Measurements from ENCODE around the gene ACLY.

DNA sequence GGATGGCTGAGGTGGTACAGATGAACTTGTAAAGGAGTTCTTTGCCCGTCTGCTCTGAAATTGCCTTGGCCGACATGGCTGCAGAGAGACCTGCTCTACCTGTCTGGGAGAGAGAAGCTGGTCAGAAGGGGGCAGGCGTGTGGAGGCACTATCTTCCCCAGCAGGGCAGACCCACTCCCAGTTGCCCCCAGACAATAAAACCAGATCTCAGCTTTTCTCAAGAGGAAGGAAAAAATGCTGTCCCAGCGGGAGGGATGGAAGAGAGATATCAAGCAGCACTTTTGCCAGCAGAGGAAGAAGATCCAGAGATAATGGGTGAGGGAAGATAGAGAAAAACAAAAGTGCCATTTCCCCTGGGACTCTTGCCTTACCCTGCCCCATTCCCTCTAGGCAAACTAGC is 5.0 kb downstream of the ACLY start:
- TF ChIP-seq, protein P1, sequence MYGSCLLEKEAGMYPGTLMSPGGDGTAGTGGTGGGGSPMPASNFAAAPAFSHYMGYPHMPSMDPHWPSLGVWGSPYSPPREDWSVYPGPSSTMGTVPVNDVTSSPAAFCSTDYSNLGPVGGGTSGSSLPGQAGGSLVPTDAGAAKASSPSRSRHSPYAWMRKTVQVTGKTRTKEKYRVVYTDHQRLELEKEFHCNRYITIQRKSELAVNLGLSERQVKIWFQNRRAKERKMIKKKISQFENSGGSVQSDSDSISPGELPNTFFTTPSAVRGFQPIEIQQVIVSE (CRISPR knock-in tag; IDR thresholded peaks at IDR 0.05; ENCODE audit: borderline replicate concordance): no peak
- TF ChIP-seq, protein P2, sequence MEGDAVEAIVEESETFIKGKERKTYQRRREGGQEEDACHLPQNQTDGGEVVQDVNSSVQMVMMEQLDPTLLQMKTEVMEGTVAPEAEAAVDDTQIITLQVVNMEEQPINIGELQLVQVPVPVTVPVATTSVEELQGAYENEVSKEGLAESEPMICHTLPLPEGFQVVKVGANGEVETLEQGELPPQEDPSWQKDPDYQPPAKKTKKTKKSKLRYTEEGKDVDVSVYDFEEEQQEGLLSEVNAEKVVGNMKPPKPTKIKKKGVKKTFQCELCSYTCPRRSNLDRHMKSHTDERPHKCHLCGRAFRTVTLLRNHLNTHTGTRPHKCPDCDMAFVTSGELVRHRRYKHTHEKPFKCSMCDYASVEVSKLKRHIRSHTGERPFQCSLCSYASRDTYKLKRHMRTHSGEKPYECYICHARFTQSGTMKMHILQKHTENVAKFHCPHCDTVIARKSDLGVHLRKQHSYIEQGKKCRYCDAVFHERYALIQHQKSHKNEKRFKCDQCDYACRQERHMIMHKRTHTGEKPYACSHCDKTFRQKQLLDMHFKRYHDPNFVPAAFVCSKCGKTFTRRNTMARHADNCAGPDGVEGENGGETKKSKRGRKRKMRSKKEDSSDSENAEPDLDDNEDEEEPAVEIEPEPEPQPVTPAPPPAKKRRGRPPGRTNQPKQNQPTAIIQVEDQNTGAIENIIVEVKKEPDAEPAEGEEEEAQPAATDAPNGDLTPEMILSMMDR (IDR thresholded peaks at IDR 0.05): no peak
- TF ChIP-seq FOXJ3 (CRISPR knock-in tag; IDR thresholded peaks at IDR 0.05; ENCODE audit: borderline replicate concordance) (no peak), NR3C1 (CRISPR knock-in tag; conservative IDR thresholded peaks at IDR 0.05; ENCODE audit: low read depth) (no peak), CREB1 (CRISPR knock-in tag; IDR thresholded peaks at IDR 0.05) (no peak), ZNF512 (CRISPR knock-in tag; IDR thresholded peaks at IDR 0.05; ENCODE audit: borderline replicate concordance) (no peak), RORB (CRISPR knock-in tag; IDR thresholded peaks at IDR 0.05) (no peak), ZNF138 (CRISPR knock-in tag; conservative IDR thresholded peaks at IDR 0.05) (no peak), SP1 (CRISPR knock-in tag; conservative IDR thresholded peaks at IDR 0.05) (no peak), ZNF121 (CRISPR knock-in tag; IDR thresholded peaks at IDR 0.05) (peak; percentile 69; the same call in 1 of the 2 replicates), OVOL2 (CRISPR knock-in tag; IDR thresholded peaks at IDR 0.05; ENCODE audit: borderline replicate concordance) (no peak)
- TF ChIP-seq, protein P3, sequence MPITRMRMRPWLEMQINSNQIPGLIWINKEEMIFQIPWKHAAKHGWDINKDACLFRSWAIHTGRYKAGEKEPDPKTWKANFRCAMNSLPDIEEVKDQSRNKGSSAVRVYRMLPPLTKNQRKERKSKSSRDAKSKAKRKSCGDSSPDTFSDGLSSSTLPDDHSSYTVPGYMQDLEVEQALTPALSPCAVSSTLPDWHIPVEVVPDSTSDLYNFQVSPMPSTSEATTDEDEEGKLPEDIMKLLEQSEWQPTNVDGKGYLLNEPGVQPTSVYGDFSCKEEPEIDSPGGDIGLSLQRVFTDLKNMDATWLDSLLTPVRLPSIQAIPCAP (CRISPR knock-in tag; IDR thresholded peaks at IDR 0.05): no peak
- TF ChIP-seq, protein P4, sequence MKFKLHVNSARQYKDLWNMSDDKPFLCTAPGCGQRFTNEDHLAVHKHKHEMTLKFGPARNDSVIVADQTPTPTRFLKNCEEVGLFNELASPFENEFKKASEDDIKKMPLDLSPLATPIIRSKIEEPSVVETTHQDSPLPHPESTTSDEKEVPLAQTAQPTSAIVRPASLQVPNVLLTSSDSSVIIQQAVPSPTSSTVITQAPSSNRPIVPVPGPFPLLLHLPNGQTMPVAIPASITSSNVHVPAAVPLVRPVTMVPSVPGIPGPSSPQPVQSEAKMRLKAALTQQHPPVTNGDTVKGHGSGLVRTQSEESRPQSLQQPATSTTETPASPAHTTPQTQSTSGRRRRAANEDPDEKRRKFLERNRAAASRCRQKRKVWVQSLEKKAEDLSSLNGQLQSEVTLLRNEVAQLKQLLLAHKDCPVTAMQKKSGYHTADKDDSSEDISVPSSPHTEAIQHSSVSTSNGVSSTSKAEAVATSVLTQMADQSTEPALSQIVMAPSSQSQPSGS (CRISPR knock-in tag; IDR thresholded peaks at IDR 0.05; ENCODE audit: borderline replicate concordance, low read depth): no peak
- TF ChIP-seq, protein P5, sequence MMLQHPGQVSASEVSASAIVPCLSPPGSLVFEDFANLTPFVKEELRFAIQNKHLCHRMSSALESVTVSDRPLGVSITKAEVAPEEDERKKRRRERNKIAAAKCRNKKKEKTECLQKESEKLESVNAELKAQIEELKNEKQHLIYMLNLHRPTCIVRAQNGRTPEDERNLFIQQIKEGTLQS (CRISPR knock-in tag; conservative IDR thresholded peaks at IDR 0.05): no peak
